Endothelial cell of umbilical vein (primary cell): ENCODE data around the gene IGFL2. TPM values are rescaled to one million over a fixed set of nuclear protein-coding genes. Genes with fewer than 3 reads are reported as not detected.

ENCODE experiments used
- BruUV-seq: library from RNA; stranded (reverse); fragments of 400-500 nt; replicated peaks from 2 replicates; lab custom pipeline; 2021; lab: Mats Ljungman, UMichigan
- CTCF ChIA-PET: fragments of 300-600, 350-600 bp; sonication (Branson Sonifier 250); formaldehyde crosslinking; loops from one replicate; lab custom pipeline; 2021; ENCODE audit warnings: antibody characterized with exemption, inconsistent platforms; lab: Charles Lee
- POLR2A ChIA-PET: fragments of 300-600, 350-600 bp; sonication (Branson Sonifier 250); formaldehyde crosslinking; loops from one replicate; lab custom pipeline; 2021; ENCODE audit warnings: antibody characterized with exemption, inconsistent platforms; lab: Charles Lee
- DNase-seq: peaks from one replicate; pipeline ENCODE4 v3.0.0-alpha.2; 2011; ENCODE audit warnings: low read depth, low spot score
- FAIRE-seq: peaks from 2 replicates; lab custom pipeline; 2011; peaks lifted over from hg19 to GRCh38; lab: Jason Lieb, UNC
- H2AFZ ChIP-seq: 2 replicates; pipeline ENCODE4 v1.6.0; 2012; ENCODE audit warnings: low read depth, low read length, control low read depth, inconsistent platforms
- H3K27ac ChIP-seq: 2 replicates; pipeline ENCODE4 v1.5.1; 2011; ENCODE audit warnings: low read depth, mild to moderate bottlenecking, control low read depth, low read length, moderate library complexity; ENCODE audit not compliant: insufficient read depth
- H3K27me3 ChIP-seq, 2 experiments: 2 replicates each; pipeline versions ENCODE4 v1.6.0 to v1.6.1; 2011; ENCODE audit warnings: low read length in 2 of 2, mixed read lengths in 1 of 2; ENCODE audit not compliant: control insufficient read depth in 2 of 2, insufficient read depth in 2 of 2
- H3K36me3 ChIP-seq, 2 experiments: 2 replicates in 1 of 2; 3 replicates in 1 of 2; pipeline ENCODE4 v1.5.1; 2011; ENCODE audit warnings: low read length in 2 of 2, mild to moderate bottlenecking in 1 of 2, moderate library complexity in 1 of 2; ENCODE audit not compliant: control insufficient read depth in 2 of 2, insufficient read depth in 2 of 2; ENCODE audit errors: extremely low read depth in 1 of 2
- H3K4me1 ChIP-seq: 3 replicates; pipeline ENCODE4 v1.5.1; 2011; ENCODE audit warnings: mild to moderate bottlenecking, low read length; ENCODE audit not compliant: control insufficient read depth, insufficient read depth; ENCODE audit errors: extremely low read depth
- H3K4me2 ChIP-seq: 2 replicates; pipeline ENCODE4 v1.6.1; 2011; ENCODE audit warnings: low read length, control low read depth, mixed read lengths; ENCODE audit not compliant: insufficient read depth
- H3K4me3 ChIP-seq, 3 experiments: fragments of 200-600 bp in 1 of 3; sonication (generic), shearing (Covaris generic) in 1 of 3; replicated peaks in 1 of 3; 2 replicates each; pipeline ENCODE4 v1.5.1; 2011 to 2016; ENCODE audit warnings: control low read depth in 3 of 3, low read length in 3 of 3, mild to moderate bottlenecking in 2 of 3, inconsistent platforms in 1 of 3, low read depth in 1 of 3, moderate library complexity in 1 of 3; ENCODE audit not compliant: insufficient read depth in 1 of 3
- H3K79me2 ChIP-seq: 2 replicates; pipeline ENCODE4 v1.6.0; 2012; ENCODE audit warnings: low read length, inconsistent platforms; ENCODE audit not compliant: control insufficient read depth, insufficient read depth
- H3K9ac ChIP-seq: replicated peaks from 2 replicates; pipeline ENCODE3; 2011; ENCODE audit warnings: low read length, control low read depth; ENCODE audit not compliant: insufficient read depth; ENCODE audit errors: extremely low read depth
- H3K9me1 ChIP-seq: replicated peaks from 3 replicates; pipeline ENCODE4 v1.6.0; 2011; ENCODE audit warnings: mild to moderate bottlenecking, low read length; ENCODE audit not compliant: control insufficient read depth, insufficient read depth; ENCODE audit errors: extremely low read depth
- H3K9me3 ChIP-seq: replicated peaks from 2 replicates; pipeline ENCODE4 v1.5.1; 2012; ENCODE audit warnings: low read length, inconsistent platforms; ENCODE audit not compliant: control insufficient read depth, insufficient read depth
- H4K20me1 ChIP-seq: replicated peaks from 2 replicates; pipeline ENCODE3; 2011; ENCODE audit warnings: mild to moderate bottlenecking, low read length; ENCODE audit not compliant: control insufficient read depth, insufficient read depth; ENCODE audit errors: extremely low read depth
- CTCF ChIP-seq, 2 donors: IDR thresholded peaks; 1 replicate in 1 of 2; 2 replicates in 1 of 2; pipeline ENCODE4 v1.5.1; 2011; ENCODE audit warnings: low read length in 2 of 2, mild to moderate bottlenecking in 2 of 2, moderate library complexity in 2 of 2, control low read depth in 1 of 2, inconsistent platforms in 1 of 2, low read depth in 1 of 2; ENCODE audit not compliant: insufficient read depth in 1 of 2; ENCODE audit errors: extremely low read depth in 1 of 2
- EZH2 ChIP-seq: IDR thresholded peaks from 2 replicates; pipeline ENCODE4 v1.6.1; 2012; ENCODE audit warnings: borderline replicate concordance, low read depth, mild to moderate bottlenecking, moderate library complexity, low read length, inconsistent platforms; ENCODE audit not compliant: severe bottlenecking
- FOS ChIP-seq: IDR thresholded peaks from 2 replicates; pipeline ENCODE4 v1.6.1; 2011; ENCODE audit warnings: mild to moderate bottlenecking, low read length, moderate library complexity, borderline replicate concordance; ENCODE audit not compliant: insufficient read depth
- GATA2 ChIP-seq: IDR thresholded peaks from 2 replicates; pipeline ENCODE4 v1.7.0; 2011; ENCODE audit warnings: low read depth, mild to moderate bottlenecking, moderate library complexity, mixed read lengths, low read length; ENCODE audit not compliant: insufficient read length, insufficient read depth
- JUN ChIP-seq: IDR thresholded peaks from 2 replicates; pipeline ENCODE4 v1.6.1; 2011; ENCODE audit warnings: borderline replicate concordance, low read depth; ENCODE audit not compliant: insufficient read length, insufficient read depth
- MAX ChIP-seq: IDR thresholded peaks from 2 replicates; pipeline ENCODE4 v1.6.1; 2011; ENCODE audit not compliant: insufficient read depth, insufficient read length
- MYC ChIP-seq: IDR thresholded peaks from one replicate; pipeline ENCODE4 v1.6.1; 2011; ENCODE audit warnings: mild to moderate bottlenecking, low read depth, low read length
- POLR2A ChIP-seq: IDR thresholded peaks from 2 replicates; pipeline ENCODE4 v1.6.1; 2012; ENCODE audit warnings: low read depth, mild to moderate bottlenecking, control low read depth, low read length
- POLR2AphosphoS5 ChIP-seq: IDR thresholded peaks from 2 replicates; pipeline ENCODE4 v1.6.1; 2012; ENCODE audit warnings: low read depth, mild to moderate bottlenecking, control low read depth, low read length, moderate library complexity; ENCODE audit not compliant: insufficient read depth
- dilution Hi-C: fragments of 300-500 bp; cut with MboI; formaldehyde crosslinking; loops from one replicate; pipeline ENCODE4 v1.15.0; 2019; ENCODE audit warnings: low sequenced_read_pairs; ENCODE audit not compliant: extremely low pct_ligation_motif_present
- intact Hi-C: fragments of 100-400 bp; cut with micrococcal nuclease; formaldehyde crosslinking; loops from one replicate; pipeline ENCODE4 v1.10.0; 2022
- polyA plus RNA-seq, 4 experiments: library from polyadenylated mRNA; depleted of rRNA in 3 of 4; stranded (reverse) in 3 of 4; unstranded in 1 of 4; fragments of >200 nt; gene quantifications; 2 replicates each; pipeline versions ENCODE4 v1.2.1 to v1.2.3, GENCODE V29; 2011 to 2012; ENCODE audit warnings: missing spikeins in 1 of 4
- total RNA-seq: library from RNA; stranded (reverse); gene quantifications from 2 replicates; pipeline ENCODE4 v1.2.3, GENCODE V29; 2021

IGFL2 gene
- total and polyA plus RNA-seq, 2 donors (not counting 3 experiments of a cell fraction or from before 2014, with no cell fraction given), result not detected

- Histone ChIP-seq H3K27me3 (peaks cover 8 to 17% of the 10 kb centered on the region in 2 experiments), H3K4me3 (no peak overlapping the region), H3K4me1 (no peaks in the 10 kb centered on the region), H3K9ac (no peak overlapping the region), H3K27ac (no peak overlapping the region), H3K4me2 (no peak overlapping the region), H2AFZ (no peak overlapping the region), H3K79me2 (no peaks in the 10 kb centered on the region), H4K20me1 (no peaks in the 10 kb centered on the region), H3K9me1 (no peaks in the 10 kb centered on the region), H3K9me3 (no peaks in the 10 kb centered on the region), H3K36me3 (no peaks in the 10 kb centered on the region)
- intact Hi-C loops (no loop called here), dilution Hi-C loops (no loop called here)
- ChIA-PET POLR2A (no interaction called here), CTCF (interaction anchor here (0.9 to 1.2 kb wide), 4 partner anchors 8 to 157 kb away, joined by 3 to 4 read pairs (median 3); no protein-coding TSS in a partner anchor)
- TF ChIP-seq MAX (no peak), JUN (no peak), MYC (no peak), FOS (no peak), POLR2AphosphoS5 (no peak), POLR2A (no peak), CTCF (IDR thresholded peaks at IDR 0.05; ENCODE audit: extremely low read depth in 1 of 2, insufficient read depth in 1 of 2, low read depth in 1 of 2, low read length in 2 of 2) (no peak), GATA2 (no peak), EZH2 (no peak)
- DNase-seq, result no peak
- no peak for FAIRE-seq
- no TSS peak for BruUV-seq
Measured at GRCh38 chr19:46173886-46174480, 25.9 kb downstream of the IGFL2 start.
